Vagina (tissue), 2 donors: ENCODE results near the gene FHIT. TPM values are rescaled to one million over a fixed set of nuclear protein-coding genes. Genes with fewer than 3 reads are reported as not detected.

Experiments
- DNase-seq, 2 donors: peaks; one replicate each; pipeline ENCODE4 v3.0.0-alpha.2; 2017; ENCODE audit errors: extremely low spot score in 2 of 2
- H3K27ac ChIP-seq: fragments of 200-600 bp; sonication (generic); one replicate; pipeline ENCODE4 v1.5.1; 2019
- H3K27me3 ChIP-seq: fragments of 200-600 bp; sonication (generic); one replicate; pipeline ENCODE4 v1.5.1; 2019
- H3K36me3 ChIP-seq, 2 donors: fragments of 200-600 bp; sonication (generic); one replicate each; pipeline ENCODE4 v1.5.1; 2017 to 2019
- H3K4me1 ChIP-seq: fragments of 200-600 bp; sonication (generic); one replicate; pipeline ENCODE4 v1.5.1; 2019
- H3K4me3 ChIP-seq, 2 donors: fragments of 200-600 bp; sonication (generic); 1 replicate in 1 of 2; 2 replicates in 1 of 2; pipeline ENCODE4 v1.5.1; 2016 to 2019
- H3K9me3 ChIP-seq: fragments of 200-600 bp; sonication (generic); one replicate; pipeline ENCODE4 v1.5.1; 2019
- POLR2A ChIP-seq, 2 donors: fragments of 450-650 bp; IDR thresholded peaks; one replicate each; pipeline ENCODE4 v1.6.1; 2017; ENCODE audit warnings: antibody characterized with exemption in 2 of 2, mild to moderate bottlenecking in 2 of 2, moderate library complexity in 2 of 2
- POLR2AphosphoS5 ChIP-seq, 2 donors: sonication (generic); formaldehyde crosslinking; IDR thresholded peaks; one replicate each; pipeline ENCODE4 v1.9.0; 2017; ENCODE audit warnings: antibody characterized with exemption in 2 of 2, mild to moderate bottlenecking in 2 of 2, low read depth in 1 of 2; ENCODE audit not compliant: insufficient read depth in 1 of 2
- intact Hi-C: fragments of 100-400 bp; cut with DNase I; formaldehyde crosslinking; loops from one replicate; pipeline ENCODE4 v1.15.1; 2023
- total RNA-seq: library from RNA; depleted of rRNA; stranded (reverse); fragments of >200 nt; gene quantifications from one replicate; pipeline ENCODE4 v1.2.3, GENCODE V29; 2016
- TF ChIP-seq, protein P1 (sequence below), 3 experiments: fragments of 450-650 bp in 2 of 3; fragments of 200-600 bp in 1 of 3; sonication (generic) in 1 of 3; IDR thresholded peaks; one replicate each; pipeline ENCODE4 v1.5.1; 2017 to 2019; ENCODE audit warnings: antibody characterized with exemption in 3 of 3, mild to moderate bottlenecking in 2 of 3, moderate library complexity in 2 of 3

FHIT gene
- total RNA-seq, 1 donor from 2014 or later = 7.9 TPM

DNA sequence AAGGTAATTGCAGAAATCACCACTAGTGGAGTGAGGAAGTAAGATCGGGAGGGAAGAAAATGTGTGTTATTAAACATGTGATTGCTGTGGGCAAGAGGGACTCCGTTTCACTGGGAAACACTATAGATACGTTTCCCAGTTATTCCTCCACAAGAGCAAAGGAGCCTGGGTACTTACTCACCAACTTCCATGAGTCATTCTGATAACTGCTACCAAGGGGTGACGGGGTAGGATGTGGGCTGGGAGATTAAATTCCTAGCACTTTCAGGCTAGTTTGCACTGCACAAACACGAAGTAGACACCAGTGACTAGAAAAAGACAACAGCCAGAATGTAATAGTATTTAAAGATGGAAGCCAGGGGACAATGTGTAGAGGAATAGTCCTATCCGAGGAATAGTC, 1388.6 kb downstream of the FHIT start:
- DNase-seq = no peak
- H3K4me1 ChIP-seq = no peaks in the 10 kb centered on the region
- intact Hi-C loops = no loop called here
- TF ChIP-seq POLR2AphosphoS5 (IDR thresholded peaks at IDR 0.05; ENCODE audit: insufficient read depth in 1 of 2, low read depth in 1 of 2) (no peak), POLR2A (IDR thresholded peaks at IDR 0.05) (no peak)
- TF ChIP-seq, protein P1, sequence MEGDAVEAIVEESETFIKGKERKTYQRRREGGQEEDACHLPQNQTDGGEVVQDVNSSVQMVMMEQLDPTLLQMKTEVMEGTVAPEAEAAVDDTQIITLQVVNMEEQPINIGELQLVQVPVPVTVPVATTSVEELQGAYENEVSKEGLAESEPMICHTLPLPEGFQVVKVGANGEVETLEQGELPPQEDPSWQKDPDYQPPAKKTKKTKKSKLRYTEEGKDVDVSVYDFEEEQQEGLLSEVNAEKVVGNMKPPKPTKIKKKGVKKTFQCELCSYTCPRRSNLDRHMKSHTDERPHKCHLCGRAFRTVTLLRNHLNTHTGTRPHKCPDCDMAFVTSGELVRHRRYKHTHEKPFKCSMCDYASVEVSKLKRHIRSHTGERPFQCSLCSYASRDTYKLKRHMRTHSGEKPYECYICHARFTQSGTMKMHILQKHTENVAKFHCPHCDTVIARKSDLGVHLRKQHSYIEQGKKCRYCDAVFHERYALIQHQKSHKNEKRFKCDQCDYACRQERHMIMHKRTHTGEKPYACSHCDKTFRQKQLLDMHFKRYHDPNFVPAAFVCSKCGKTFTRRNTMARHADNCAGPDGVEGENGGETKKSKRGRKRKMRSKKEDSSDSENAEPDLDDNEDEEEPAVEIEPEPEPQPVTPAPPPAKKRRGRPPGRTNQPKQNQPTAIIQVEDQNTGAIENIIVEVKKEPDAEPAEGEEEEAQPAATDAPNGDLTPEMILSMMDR (IDR thresholded peaks at IDR 0.05) = no peak
- H3K4me3 ChIP-seq = no peak overlapping the region
- H3K36me3 ChIP-seq = no peaks in the 10 kb centered on the region
- H3K9me3 ChIP-seq = no peaks in the 10 kb centered on the region
- no peaks in the 10 kb centered on the region for H3K27me3 ChIP-seq
- H3K27ac ChIP-seq = no peak overlapping the region

DNA sequence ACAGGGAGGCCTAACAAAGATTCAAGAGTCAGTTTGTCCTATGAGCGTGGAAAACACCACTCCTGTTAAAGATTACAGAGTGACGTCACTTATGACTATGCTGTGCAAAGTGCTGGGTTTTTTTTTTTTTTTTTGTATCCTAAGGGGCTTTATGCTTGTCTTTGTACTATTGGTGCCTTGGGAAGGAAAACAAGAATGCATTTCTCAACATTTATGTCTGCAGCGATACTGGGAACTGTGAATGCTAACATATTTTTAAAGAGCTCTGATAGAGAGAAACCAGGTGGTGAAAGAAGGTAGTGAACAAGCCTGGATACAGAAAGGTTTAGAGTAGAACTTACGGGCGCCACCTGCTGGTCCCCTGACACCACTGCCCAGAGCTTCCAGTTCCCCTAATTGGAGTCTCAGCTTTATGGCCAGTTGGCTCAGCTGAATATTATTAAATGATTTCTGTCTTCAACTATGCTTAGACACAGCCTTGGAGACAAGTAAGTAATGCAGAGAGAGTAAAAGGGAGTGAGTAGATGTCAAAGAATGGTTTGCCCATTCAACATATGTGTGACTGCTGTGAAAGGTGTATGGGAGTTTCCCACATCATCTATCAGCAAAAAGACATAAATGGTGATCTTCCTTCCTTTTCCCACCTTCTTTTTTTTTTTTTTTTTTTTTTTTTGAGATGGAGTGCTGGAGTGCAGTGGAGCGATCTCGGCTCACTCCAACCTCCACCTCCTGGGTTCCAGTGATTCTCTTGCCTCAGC, 1393.5 kb downstream of the FHIT start:
- DNase-seq = no peak
- Histone ChIP-seq H3K9me3 (no peaks in the 10 kb centered on the region), H3K4me3 (no peak overlapping the region), H3K27ac (no peak overlapping the region), H3K27me3 (no peaks in the 10 kb centered on the region), H3K36me3 (no peaks in the 10 kb centered on the region), H3K4me1 (no peaks in the 10 kb centered on the region)
- intact Hi-C loops = loop anchor here (5.0 kb wide), 1 partner anchor 280 kb away; no protein-coding TSS in a partner anchor
- TF ChIP-seq POLR2A (IDR thresholded peaks at IDR 0.05) = no peak
- TF ChIP-seq, protein P1 (IDR thresholded peaks at IDR 0.05) = peak; percentile 66 to 81 (median 73)

DNA sequence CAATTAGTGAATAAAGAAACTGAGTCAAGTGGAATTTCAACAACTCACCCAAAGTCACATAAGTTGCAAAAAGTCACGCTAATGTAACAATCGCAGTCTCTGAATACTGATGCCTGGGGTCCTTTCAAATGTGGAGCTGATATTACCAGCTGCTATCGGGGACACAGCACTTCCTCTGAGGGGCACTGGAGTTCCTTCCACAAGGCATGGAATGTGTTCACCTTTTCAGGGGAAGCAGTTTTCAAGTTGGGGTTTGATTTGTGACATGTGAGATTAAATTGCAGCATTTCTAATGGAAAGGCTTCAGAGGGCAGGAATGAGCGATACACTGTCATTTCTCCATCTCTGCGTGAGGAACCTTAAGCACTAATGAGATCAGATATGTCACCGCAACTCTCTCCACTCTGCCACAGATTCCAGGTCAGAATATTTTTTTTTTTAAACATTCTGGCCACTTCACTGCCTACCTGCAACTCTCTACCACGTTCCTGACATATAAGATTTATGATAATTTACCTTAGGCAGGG, 1394.3 kb downstream of the FHIT start:
- H3K4me3 ChIP-seq = no peak overlapping the region
- no peaks in the 10 kb centered on the region for H3K4me1 ChIP-seq
- TF ChIP-seq POLR2AphosphoS5 (IDR thresholded peaks at IDR 0.05; ENCODE audit: insufficient read depth in 1 of 2, low read depth in 1 of 2) = no peak
- TF ChIP-seq, protein P1 (IDR thresholded peaks at IDR 0.05) = no peak
- TF ChIP-seq POLR2A (IDR thresholded peaks at IDR 0.05) = no peak
- DNase-seq = no peak
- H3K36me3 ChIP-seq = no peaks in the 10 kb centered on the region
- no peaks in the 10 kb centered on the region for H3K9me3 ChIP-seq
- H3K27ac ChIP-seq = no peak overlapping the region
- no peaks in the 10 kb centered on the region for H3K27me3 ChIP-seq
- intact Hi-C loops = loop anchor here (5.0 kb wide), 1 partner anchor 280 kb away; no protein-coding TSS in a partner anchor

DNA sequence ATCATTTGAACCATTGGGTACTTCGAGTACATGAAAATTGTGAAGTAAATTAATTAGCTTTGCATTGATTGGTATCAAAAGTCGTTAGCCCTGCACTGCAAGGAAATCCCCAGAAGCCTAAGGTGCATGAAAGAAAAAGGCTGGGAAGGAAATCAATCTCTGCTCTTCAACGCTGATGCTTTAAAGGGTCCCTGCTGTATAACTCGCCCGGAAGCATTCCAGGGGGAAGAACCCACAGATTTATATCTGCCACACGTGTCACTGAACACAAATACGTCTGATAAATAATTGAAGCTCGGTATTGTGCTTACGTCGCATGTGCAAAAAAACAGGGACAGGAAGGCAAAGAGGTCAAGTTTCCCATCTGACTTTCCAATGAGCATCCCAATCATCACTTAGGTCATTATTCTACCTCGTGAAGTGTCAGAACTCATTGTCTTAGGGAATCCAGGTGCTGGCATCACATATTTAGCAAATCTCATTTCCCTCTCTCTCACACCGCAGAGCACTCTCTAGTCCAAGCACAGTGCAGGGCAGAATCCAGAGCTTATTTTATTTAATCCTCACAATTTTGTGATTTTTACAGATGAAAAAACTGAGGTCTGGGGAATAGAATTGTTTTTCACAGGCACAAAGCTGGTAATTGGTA, 1397.1 kb downstream of the FHIT start:
- H3K9me3 ChIP-seq = no peaks in the 10 kb centered on the region
- intact Hi-C loops = no loop called here

More for the DNA sequence above, 1397.1 kb downstream of the FHIT start:
- no peaks in the 10 kb centered on the region for H3K4me1 ChIP-seq
- DNase-seq = no peak
- no peaks in the 10 kb centered on the region for H3K36me3 ChIP-seq
- TF ChIP-seq POLR2AphosphoS5 (IDR thresholded peaks at IDR 0.05; ENCODE audit: insufficient read depth in 1 of 2, low read depth in 1 of 2) (no peak), POLR2A (IDR thresholded peaks at IDR 0.05) (no peak)
- TF ChIP-seq, protein P1 (IDR thresholded peaks at IDR 0.05) = no peak
- no peak overlapping the region for H3K27ac ChIP-seq
- no peak overlapping the region for H3K4me3 ChIP-seq
- no peaks in the 10 kb centered on the region for H3K27me3 ChIP-seq
